GM18870 (cell line): ENCODE results near the gene ZAP70.

Source experiments
- ATAC-seq: cut with Tn5 transposase; IDR thresholded peaks from one replicate; pipeline ENCODE4 v1.9.1; 2021; ENCODE audit warnings: moderate library complexity; ENCODE audit not compliant: unreplicated experiment

The ZAP70 gene

DNA sequence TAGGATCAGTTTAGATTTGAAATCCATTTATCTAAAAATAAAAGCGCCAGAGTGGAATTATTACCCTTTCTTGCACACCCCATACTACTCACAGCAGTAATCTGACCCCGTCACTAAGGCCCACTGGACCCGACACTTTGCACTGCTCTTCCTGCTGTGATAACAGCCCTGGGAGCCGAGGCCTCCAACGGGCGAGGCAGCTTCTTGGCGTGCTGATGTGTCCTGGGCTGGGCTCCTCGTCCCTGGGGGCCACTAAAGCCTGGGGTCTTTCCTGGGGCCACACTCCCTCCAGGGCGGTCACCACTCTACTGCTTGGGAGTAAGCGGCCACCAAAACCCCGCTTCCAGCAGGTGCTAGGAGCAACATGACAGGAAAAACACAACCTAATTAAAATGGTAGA, 61.7 kb downstream of the ZAP70 start:
- no peak for ATAC-seq

DNA sequence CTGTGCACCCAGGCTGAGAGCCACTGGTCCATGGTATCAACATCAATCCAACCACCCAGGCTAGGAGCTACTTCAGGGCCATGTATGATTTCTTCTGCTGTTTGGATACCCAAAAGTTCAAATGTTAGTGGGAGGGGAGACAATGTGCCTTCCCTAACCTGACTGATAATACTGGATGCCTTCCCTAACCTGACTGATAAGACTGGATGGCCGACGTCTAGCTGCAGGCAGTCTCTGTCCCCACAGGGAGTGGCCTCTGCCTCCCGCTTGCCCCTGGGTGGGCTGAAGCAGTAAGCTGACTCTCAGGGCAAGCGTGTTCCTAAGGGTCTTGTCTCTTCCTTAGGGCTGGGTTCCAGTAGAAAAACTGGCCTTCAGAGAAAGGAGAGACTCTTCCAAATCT, 65.8 kb downstream of the ZAP70 start:
- no peak for ATAC-seq

DNA sequence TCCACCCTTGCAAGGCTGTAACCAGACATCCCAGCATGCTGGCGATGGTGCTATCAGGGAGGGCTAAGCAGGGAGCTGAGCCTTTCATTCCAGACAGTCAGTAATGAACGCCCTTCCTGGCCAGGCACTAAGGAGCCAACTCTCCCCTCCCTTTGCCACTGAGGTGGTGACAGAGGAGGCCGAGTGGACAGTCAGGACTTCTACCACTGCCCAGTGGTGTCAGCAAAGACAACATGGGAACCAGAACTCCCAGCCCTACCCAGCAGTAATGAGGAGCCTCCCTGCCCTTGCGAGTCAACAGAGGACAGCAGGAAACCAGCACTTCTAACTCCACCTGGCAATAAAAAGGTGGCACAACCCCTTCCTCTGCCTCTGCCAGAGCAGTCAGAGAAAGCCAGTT, 68.6 kb downstream of the ZAP70 start:
- no peak for ATAC-seq

DNA sequence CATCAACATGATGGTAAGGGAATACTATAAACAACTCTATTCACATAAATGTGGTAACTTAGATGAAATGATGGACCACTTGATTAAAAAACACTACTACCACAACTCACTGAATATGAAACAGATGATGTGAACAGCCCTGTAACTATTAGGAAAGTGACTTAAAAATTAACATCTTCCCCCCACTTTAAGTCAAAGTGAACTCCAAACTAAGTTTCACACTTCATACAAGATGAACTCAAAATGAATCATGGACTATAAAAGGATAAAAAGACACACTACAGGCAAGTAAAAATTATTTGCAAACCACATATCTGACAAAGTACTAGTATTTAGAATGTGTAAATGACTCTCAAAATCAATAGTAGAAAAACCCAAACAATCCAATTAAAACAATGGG, 71.6 kb downstream of the ZAP70 start:
- ATAC-seq, result no peak

DNA sequence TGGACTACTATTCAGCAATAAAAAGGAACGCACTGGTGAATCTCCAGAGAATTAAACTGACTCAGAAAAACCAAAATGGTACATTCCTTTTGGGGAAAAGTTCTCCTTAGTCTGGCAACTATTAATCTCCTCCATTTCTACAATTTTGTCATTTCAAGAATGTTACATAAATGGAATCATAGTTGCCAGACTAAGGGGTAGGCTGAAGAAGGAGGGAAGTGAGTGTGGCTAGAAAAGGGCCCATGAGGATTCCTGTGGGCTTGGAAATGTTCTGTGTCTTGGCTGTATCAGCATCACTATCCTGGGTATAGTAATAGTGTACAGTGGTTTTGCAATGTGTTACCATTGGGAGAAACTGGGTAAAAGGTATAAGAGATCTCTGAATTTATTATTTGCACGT, 72.4 kb downstream of the ZAP70 start:
- ATAC-seq, result no peak

DNA sequence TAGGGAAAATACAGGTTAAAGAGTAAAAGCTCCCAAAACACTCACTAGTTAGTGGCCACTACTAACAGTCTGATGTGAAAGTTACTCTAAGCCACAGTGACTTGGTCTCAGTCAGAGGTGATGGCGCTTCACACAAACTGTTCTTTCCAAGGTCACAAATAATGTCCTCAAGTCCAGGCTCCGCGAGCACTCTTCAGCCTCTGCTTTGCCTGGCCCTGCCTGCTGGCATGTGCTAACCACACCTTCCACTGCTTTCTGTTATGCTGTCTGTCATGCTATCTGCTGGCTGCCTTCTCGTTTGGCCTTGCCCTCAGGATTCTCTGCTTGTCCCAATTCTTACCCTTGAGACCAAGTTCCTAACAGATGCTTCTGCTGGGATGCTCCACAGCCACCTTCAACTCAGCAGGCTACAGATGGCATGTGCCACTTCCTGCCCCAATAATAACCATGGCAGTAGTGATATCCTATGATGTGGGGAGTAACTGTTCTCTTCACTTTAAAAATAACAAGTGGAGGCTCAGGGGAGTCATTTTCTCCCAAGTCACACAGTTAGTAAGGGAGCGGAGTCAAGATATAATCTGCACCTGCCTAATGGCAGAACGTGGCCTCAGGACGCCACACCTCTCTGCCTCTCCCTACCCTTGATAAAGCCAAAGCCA, 75.7 kb downstream of the ZAP70 start:
- ATAC-seq, result no peak
